HG02884 (cell line): ENCODE results near the gene AFF3.

Source experiments
- ATAC-seq: cut with Tn5 transposase; IDR thresholded peaks from one replicate; pipeline ENCODE4 v1.9.1; 2021; ENCODE audit warnings: mild to moderate bottlenecking, moderate library complexity; ENCODE audit not compliant: unreplicated experiment

Gene AFF3

DNA sequence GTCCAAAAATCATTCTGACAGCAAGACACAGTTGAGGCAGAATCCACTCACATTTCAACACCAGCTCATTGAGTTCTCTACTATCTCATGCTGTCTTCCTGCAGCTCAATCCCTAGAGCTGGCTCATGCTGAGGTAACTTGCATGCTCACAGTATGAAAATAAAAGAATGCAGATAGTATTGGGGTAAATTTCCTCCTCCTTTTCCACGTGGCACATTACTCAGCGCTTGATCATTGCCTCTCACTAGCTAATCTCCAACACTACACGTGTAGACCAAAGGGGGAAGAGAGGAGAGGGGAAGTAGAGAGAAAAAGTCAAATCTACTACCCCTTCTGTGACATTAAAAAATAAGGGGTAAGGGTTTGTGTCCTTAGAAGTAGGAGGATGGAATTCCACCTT lies 300.6 kb downstream of the AFF3 start:
- no peak for ATAC-seq

DNA sequence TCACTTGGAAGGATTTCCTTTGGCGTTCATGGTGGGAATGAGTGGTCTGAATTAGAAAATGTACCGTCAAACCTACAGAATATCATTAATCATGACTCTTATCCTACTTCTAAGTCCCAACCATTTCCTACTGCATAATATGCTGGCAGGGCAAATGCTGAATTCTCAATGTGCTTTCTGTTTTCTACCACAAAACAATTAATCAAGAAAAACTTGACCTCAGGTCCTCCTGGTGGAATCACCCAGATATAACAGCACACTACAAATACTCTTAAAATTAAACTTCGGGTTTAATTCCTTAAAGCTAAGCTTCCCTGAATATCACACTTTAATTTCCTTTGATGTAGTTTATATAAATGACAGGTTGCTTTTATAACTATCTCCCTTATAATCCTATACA lies 301.6 kb downstream of the AFF3 start:
- no peak for ATAC-seq

DNA sequence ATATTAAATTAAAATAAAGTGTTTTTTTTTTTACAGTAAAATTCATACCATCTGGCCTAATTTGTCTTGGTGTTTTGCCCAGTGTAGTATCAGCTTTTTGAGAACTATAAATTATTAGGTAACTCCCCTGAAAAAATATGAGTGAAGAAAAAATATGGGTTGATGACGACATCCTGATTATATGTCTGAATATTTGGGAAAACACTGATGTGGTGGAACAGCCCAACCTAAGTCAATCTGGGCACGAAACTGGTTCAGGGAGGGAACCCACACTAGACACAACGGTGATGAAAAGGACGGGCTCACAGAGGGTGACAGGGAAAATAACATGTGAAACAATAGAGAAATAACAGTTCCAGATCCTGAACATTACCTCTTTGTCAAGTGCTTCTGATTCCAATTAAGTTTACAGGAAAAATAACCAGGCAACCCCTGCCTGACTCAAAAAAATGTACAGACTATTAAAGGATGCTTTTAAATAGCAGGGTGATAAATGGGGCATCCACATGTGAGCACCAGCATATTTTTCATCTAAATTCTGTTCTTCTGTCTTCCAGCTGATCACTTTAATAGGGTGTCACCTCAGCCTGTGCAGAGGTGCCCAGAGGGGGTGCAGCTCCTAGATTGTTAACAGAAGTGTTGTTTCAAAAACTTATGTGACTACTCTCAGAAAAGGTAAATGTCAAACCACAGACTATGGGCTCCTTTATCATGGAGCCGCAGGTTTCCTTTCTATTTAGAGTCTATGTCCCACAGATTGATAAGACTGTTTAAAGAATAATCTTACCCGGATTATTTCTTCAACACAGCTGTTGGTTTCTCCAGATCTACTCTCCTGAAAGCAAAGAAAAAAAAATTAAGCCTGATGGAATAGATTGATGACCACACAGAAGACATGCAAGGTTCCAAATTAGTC lies 305.4 kb downstream of the AFF3 start:
- ATAC-seq = no peak

DNA sequence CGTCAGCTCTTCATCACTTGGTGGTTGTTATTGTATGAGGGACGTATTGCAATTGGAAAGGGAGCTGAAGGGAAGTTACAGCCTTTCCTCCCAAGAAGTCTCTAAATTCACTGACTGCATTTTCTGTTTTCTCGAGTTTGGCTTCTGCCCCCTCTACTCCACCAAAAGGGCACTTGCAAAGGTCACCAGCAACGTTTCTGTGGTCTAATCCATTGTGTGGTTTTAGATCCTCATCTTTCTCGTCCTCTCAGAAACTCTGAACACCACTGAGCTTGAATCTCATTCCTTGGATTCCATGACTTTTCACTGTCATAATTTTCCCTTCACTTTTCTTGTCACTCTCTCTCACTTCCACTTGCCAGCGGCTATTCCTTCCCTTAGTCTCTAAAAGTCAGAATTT lies 308.0 kb downstream of the AFF3 start:
- ATAC-seq = no peak

DNA sequence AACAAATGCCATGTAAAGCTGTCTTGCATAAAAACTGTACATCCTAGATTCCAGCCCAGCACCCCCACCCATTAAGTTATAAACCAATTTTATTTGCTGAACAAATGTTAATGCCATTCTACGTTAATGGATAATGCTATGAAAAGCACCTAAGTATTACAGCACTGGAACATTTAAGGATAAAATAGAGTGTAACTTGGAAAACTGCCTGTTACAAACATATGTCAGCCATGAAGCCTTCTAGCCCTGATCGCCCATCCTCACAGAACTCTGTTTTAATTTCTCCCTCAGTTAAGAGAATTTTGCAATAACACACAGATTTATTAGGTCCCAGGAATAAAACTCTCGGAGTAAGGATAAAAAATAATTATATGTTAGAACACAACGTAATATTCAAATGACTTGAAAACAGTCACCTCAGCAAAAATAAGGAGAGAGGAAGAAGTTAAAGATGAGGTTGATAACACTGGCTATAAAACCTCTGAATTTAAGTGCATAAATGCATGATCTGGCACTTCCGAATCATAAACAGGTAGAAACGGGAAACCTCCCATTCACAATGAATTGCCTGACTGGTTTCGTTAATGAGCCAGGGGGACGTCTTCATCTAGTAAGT lies 308.7 kb downstream of the AFF3 start:
- no peak for ATAC-seq

DNA sequence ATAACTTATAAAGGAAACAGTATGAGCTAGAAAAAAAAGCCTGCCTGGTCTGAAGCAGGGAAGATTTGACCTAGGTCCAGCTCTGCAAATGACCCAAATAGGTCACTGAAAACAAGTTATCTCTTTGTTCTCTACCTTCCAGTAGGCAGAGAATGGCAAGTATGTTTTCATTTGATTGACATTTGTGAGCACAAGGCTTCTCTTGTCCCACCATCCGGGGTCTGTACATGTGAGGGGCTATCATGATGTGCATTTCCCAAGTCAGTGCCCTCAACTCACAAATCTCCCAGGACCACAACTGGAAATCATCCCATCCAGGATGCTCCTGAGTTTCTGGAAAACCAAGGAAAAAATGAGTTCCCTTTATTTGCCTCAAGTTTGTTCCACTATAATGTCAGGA lies 309.5 kb downstream of the AFF3 start:
- no peak for ATAC-seq

DNA sequence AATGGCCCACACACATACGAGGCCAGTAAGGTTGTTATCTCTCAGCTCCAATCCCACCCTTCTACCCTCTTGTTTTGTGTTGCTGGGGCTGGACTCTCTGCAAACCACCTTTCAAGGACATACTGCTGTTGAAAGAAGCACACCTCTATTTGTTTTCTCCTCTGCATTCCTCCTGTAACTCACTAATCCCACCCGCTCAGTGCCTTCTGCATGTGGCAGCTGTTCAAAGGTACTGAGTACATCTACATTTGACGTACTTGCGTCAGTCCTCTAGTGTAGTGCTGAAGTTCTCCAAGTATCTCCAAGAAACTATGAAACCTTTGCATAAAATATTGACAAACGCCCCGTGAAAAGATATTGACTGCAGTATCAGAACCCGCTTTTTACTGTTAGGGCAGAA lies 310.6 kb downstream of the AFF3 start:
- ATAC-seq = no peak

DNA sequence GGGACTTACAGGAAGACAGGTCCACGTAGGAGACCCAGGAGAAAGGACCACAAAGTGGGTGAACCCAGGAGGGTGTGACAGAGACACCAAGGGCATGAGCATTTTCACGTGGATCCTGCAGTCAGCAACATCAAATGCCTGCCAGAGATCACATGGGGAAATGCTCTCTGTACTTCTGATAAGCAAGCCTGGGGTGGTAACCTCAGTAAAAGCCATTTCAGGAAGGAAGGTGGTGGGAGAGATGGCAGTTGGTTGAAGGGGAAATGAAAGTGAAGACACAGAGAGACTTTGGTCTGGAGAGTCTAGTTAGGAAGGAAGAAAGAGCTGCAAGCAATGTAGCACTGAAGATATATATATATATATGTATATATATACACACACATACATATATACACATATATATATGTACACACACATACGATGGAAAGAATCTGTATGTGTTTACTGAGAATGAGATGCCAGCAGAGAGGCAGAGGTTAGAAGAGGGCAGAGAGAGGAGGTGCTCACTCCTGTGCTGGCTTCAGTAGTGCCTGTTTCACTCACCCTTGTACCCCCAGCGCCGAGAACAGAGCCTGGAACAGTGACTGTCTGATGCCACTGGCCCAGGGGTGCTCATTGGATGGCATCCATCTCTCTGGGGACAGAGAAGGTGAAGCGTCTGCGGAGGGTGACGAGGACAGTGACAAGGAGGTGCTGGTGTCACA lies 314.9 kb downstream of the AFF3 start:
- no peak for ATAC-seq

DNA sequence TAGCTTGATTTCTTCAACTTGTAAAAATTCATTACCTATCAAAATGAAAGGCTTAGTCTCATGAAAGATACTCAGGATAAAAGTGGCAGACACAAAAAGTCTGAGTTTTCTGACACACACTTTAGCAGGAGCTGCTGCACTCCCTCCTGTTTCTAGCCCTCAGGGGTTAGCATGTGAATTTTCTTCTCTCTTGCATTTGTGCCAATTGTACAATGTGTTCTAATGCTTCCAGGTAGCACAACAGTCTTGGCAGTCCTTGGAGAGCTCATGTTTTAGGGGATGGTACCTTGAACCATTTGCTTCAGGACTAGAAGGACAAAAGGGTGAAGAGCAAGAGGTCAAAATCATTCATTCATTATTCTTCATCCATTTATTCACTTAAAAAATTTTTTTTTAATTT lies 316.8 kb downstream of the AFF3 start:
- ATAC-seq = no peak

DNA sequence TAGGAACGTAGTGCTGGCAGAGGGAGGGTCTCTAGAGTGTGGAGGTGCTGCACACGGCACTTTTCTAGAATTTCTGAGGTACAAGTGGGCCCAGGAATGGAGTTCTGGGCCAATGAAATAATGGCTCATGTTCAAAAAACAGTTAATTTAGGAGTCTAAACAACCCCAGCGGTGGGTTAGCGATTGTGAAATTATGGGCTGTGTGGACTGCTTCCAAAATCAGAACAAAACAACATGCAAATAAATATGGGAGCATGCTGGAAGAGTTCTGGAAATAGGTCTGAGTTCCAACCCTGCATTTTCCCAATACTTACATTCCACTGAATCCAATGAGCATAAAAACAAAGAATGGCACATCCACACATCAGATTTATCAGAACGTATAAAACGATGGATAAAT lies 317.6 kb downstream of the AFF3 start:
- ATAC-seq = no peak

DNA sequence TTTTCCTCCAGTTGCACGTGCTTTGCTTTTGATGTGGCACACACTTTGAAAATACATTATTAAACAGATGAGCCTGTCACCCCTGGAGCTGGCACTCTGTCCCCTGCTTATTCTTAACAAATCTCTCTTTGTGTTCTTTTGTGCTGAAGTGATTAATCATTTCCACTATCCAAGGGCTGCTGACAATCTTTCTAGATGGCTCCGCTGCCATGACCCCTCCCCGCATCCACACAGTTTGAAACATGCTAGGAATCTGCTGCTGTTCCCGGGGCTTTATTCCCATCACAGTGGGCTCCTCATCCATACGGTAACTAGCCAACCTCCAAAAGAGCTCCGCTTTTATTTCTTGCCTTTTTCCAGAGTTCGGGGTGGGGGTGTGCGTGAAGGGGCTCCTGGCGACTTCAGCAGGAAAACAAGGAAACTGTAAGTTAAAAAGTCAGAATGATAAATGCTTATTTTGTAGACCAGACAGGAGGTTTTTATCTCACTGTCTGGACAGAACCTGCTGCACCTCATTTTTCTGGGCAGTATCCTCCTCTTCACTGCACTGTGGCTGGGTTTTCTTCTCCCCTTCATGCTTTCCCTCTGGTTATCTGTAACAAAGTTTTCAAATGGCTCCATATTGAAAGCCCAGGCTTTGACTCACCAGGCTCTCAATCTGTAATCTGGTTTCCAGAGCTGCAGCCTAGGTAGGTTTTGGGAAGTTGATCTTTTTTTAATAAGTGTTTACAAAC lies 319.7 kb downstream of the AFF3 start:
- ATAC-seq = no peak

DNA sequence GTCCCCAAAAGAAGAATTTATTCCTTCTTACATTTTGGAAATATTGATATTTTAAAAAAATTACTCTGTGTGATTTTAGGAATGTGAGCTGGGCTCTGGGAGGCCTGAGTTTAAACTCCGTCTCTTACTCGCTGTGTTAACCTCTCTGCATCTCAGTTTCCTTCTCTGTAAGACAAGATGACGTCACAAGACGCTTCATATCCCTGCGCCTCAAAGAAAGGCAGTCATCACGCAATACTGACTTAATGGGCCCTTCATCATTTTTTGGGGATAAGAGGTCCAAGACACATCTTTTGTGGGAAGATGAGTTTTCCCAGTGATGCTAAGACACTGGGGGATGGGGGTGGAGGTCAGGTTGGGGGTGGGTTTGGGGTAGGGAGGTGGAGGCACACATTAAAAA lies 320.4 kb downstream of the AFF3 start:
- ATAC-seq = no peak

DNA sequence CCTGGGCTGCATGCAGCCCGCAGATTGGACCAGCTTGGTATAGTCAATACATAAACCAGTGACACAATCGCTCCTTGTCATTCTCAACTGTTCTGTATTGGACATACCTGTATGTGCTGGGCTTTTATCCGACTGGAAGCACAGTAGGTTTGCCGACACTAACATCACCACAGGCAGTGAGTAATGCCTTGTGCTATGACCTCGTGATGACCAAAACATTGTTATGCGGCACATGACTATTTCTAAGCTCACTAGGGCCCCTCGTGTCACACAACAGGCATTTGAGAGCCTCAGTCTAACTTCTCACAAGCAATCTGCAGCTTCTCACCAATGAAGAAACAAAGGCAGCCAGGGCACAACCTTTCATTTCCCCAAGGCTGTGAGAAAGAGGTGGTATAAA lies 320.8 kb downstream of the AFF3 start:
- ATAC-seq = no peak

DNA sequence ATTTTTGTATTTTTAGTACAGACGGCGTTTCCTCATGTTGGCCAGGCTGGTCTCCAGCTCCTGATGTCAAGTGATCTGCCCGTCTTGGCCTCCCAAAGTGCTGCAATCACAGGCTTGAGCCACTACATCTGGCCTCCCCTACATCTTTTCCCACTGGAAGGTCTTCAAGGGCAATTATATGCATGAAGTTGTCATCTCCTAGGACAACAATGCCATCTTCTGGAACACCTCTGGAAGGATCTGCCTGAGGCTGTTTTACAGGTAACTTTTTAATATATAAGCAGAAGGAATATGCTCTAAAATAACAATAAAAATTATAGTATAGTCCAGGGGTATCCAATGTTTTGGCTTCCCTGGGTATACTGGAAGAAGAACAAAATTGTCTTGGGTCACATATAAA lies 321.4 kb downstream of the AFF3 start:
- ATAC-seq = no peak

DNA sequence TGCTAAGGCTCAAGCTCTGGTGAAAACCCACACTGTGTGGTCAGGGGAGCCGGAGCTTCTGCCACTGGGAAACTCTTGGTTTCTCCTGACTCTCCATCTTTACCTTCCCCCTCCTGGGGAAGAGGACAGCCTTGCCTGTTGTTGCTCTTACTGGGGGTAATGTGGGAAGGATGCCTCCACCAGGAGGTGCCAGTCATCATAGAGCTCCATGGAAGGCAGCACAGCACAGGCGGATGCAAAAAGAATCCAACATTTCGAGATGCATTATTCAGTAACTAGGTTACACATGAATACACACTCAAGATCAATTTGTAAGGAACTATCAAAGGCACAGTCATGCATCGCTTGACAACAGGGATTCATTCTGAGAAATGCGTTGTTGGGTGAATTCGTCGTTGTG lies 322.6 kb downstream of the AFF3 start:
- ATAC-seq = no peak

DNA sequence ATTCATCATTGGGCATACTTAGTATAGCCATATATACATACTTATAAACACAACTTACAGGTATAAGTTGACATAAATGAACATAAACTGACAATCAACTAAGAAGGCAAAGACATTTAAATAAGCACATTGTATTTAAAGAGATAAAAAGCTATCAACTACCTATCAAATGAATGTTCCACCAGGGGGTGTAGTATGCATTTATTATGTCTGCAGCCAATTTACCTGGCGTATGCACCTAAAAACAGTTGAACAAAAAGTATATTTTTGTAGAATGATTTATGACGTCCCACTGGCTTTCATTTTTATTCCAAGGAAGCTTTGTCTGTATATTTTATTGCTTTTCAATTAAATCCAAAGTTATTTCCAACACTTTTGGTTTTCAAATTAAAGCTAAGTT lies 323.5 kb downstream of the AFF3 start:
- no peak for ATAC-seq

DNA sequence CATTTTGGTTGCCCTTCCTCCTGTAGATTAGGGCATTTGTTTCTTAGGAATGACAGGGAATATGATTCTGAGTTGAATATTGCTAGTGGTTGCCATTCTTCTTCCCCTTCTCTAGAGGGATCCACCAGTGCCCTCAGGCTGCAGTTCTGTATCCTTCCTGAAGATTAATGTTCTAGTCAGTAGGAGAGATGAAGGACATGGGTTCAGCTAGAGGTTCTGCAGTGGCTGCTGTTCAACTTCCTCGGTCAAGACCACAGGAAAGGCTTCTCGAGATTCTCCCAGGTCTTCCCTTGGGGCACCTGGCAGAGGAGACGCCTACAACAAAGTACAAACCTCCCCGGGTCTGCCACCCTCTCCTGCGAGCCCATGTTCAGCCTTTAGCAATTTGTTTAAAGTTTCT lies 325.5 kb downstream of the AFF3 start:
- ATAC-seq = no peak

DNA sequence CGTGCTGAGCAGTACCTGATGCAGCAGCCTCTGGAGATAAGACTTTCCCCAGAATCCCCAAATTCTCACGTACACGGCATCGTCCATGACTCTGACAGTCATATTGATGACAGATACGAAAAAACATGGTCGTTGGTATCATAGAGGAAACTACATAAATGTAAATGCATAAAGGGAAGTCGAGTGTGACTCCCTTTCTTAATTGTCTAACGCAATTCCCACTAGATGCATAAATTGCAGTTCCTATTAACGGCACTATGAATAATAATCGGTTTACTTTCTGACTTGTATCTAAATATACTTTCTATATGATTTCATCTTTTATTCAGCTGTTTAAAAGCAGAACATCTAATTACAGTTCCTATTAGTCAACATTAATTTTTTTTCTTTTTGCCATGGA lies 330.0 kb downstream of the AFF3 start:
- no peak for ATAC-seq

DNA sequence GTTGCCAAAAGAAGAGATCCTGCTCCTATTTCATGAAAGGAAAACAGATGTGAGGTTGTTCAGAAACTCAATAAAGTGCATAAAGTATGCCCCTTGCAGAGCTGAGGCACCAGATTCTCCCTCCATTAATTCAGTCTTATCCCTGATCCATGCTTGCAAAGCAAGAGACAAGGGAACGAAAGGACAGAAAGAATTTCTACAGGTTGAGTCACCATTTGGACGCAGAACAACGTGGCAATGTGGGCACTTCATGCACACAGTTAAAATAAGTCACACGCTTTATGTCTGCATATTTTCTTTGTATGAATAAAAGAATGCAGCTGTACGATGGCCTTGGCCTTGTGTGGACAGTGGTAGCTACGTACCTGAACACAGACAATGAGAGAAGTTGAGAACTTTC lies 330.8 kb downstream of the AFF3 start:
- no peak for ATAC-seq

DNA sequence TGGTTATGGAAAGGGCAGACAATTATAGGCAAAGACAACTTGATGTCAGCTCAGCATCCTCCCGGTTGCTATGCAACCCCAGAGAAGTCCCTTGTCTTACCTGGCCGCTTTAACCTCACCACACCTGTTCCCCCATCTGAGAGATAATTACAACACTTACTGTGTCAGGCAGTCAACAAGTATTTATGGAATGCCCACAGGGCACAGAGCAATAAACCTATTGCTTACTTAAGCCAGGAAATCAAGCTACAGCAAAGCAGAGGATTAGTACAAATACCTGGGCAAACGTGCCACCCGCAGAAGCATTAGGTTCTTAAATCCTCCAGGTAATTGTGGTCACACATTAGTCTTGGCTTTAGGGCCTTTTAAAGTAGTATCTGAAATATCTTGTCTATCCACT lies 332.2 kb downstream of the AFF3 start:
- no peak for ATAC-seq

DNA sequence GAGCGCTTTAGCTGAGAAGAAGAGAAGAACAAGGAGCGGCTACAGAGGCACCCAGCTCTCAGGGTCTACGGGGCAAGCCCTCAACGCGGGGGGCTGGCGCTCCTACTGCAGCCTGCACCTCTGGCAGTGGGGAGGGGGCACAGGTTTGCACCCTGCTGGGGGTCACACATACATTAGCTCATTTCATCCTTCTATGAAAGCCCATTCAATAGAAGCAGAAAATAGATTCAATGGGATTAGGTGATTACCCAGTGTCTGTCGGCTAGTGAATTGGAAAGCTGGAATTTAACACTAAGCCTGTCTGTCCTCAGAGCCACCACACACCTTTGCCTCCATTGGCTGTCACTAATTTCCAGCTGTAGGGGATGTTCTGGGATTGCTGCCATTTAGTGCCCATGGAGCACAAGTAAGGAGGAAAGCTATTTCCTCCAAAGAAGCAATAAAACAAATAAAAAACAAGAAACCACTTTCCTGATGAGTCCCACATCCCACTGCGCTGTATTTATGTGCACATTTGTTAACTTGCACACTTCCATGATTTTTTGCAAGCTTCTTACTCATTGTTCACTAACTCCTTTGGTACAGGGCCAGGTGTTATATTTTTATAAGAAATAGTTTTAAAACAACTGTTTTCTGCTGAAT lies 333.0 kb downstream of the AFF3 start:
- no peak for ATAC-seq
